ENCODE data around the gene CHRNE. TPM values are rescaled to one million over a fixed set of nuclear protein-coding genes. Genes with fewer than 3 reads are reported as not detected.
A peak's percentile ranks its signal among the peaks of the same experiment; 100 is the strongest.

Gene CHRNE
- total and polyA plus RNA-seq, 2 of the 13 experiments (the other 11 are each of a cell fraction or from before 2014, with no cell fraction given): 0.53 to 0.59 TPM

DNA sequence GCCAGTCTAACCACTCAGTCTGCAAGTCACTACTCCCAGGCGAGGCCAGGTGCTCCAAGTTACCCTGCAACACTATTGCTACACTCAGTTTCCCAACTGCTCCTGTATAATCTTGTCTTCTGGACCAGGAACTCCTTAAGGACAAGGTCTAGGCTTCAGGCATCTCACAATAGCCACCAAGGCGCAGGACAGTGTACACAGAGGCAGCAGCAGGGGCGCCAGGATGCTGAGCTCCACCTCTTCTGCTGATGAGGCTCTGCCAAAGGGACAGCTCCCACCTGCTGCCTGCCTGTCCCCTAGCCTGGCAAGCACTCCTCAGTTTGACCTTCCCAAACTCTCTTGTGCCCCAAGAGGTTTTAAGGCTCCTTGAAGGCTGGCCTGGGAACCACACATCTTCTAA, 33.5 kb upstream of the CHRNE start:
- H3K36me3 ChIP-seq (replicated peaks in 1 of 2; ENCODE audit: control insufficient read depth in 1 of 2, insufficient read depth in 2 of 2, low read length in 2 of 2): peaks cover 0 to 13% of the 10 kb centered on the region in 2 experiments; a peak in 3 of 5 replicates
- H3K27ac ChIP-seq (ENCODE audit: extremely low read length, insufficient read depth, low read length): no peak overlapping the region
- WGBS (ENCODE audit: low lambda C conversion rate): 96% methylated on average over 3 of the region's 3 CpGs
- peaks cover 26% of the 10 kb centered on the region for H3K79me2 ChIP-seq (ENCODE audit: insufficient read depth, low read length)
- TF ChIP-seq RBFOX2 (IDR thresholded peaks at IDR 0.05; ENCODE audit: low read depth, low read length): 0 out of 2 replicates have a peak, but pooled peaks have one; percentile 20
- TF ChIP-seq ZNF713 (CRISPR knock-in tag; IDR thresholded peaks at IDR 0.05): no peak
- H3K9ac ChIP-seq (ENCODE audit: insufficient read depth, low read depth, low read length): no peak overlapping the region
- H3K4me2 ChIP-seq (ENCODE audit: low read depth, low read length): no peak overlapping the region
- intact Hi-C loops (cut with micrococcal nuclease; ENCODE audit: unreplicated experiment): no loop called here
- ChIA-PET POLR2A (interaction anchor here (0.8 to 1.9 kb wide), 4 partner anchors 16 to 32 kb away, joined by 3 to 7 read pairs (median 6); partner anchors contain the start of gene SPAG7), CTCF (ENCODE audit: low intra/inter-chr PET ratio, low total read pairs) (no interaction called here)
- H2AFZ ChIP-seq (ENCODE audit: low read length): no peak overlapping the region
- ATAC-seq (no peak), DNase-seq (ENCODE audit: low spot score) (no peak), FAIRE-seq (no peak)
- no peaks in the 10 kb centered on the region for H4K20me1 ChIP-seq (ENCODE audit: insufficient read depth, low read length)
- H3K9me3 ChIP-seq (ENCODE audit: low read length): no peaks in the 10 kb centered on the region
- in situ Hi-C loops (cut with HindIII; ENCODE audit: extremely low pct_ligation_motif_present, low pct_unique_long_range_greater_than_20kb): no loop called here
- peaks cover 27% of the 10 kb centered on the region for H3K4me1 ChIP-seq (ENCODE audit: insufficient read depth, low read length)
- H3K4me3 ChIP-seq (replicated peaks in 1 of 3; ENCODE audit: insufficient read depth in 1 of 3, low read depth in 2 of 3, low read length in 3 of 3): no peak overlapping the region
- no peaks in the 10 kb centered on the region; a peak in 1 of 5 replicates for H3K27me3 ChIP-seq (ENCODE audit: control insufficient read depth in 1 of 2, insufficient read depth in 2 of 2, low read length in 2 of 2)
- no TSS peak for BruUV-seq (replicated peaks)

DNA sequence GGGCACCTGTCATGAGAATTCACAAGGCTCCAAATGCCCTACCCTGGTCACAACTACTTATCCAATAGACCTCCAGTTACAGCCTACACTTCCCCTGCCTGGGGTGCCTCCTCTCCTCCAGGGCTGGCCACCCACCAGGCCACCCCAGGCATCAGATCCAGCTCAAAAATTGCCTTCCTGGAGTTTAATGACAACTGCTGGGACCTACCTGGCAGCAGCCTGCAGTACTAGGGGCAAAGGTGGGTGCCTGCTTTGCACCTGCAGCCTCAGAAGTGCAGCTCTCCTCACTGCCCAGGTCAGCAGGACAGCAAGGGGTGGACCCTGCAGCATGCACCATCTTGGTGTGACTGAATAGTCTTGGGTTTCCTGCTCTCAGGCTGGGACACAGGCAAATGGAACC, 32.8 kb upstream of the CHRNE start:
- Histone ChIP-seq H3K4me1 (ENCODE audit: insufficient read depth, low read length) (peaks cover 22% of the 10 kb centered on the region), H4K20me1 (ENCODE audit: insufficient read depth, low read length) (no peaks in the 10 kb centered on the region), H3K27me3 (ENCODE audit: control insufficient read depth in 1 of 2, insufficient read depth in 2 of 2, low read length in 2 of 2) (no peaks in the 10 kb centered on the region; a peak in 1 of 5 replicates), H3K36me3 (replicated peaks in 1 of 2; ENCODE audit: control insufficient read depth in 1 of 2, insufficient read depth in 2 of 2, low read length in 2 of 2) (peaks cover 0 to 13% of the 10 kb centered on the region in 2 experiments; a peak in 3 of 5 replicates), H2AFZ (ENCODE audit: low read length) (no peak overlapping the region), H3K27ac (ENCODE audit: extremely low read length, insufficient read depth, low read length) (no peak overlapping the region), H3K9me3 (ENCODE audit: low read length) (no peaks in the 10 kb centered on the region), H3K9ac (ENCODE audit: insufficient read depth, low read depth, low read length) (no peak overlapping the region), H3K4me3 (replicated peaks in 1 of 3; ENCODE audit: insufficient read depth in 1 of 3, low read depth in 2 of 3, low read length in 3 of 3) (no peak overlapping the region), H3K79me2 (ENCODE audit: insufficient read depth, low read length) (peaks cover 18% of the 10 kb centered on the region), H3K4me2 (ENCODE audit: low read depth, low read length) (no peak overlapping the region)
- POLR2A ChIA-PET: interaction anchor here (1.6 to 1.9 kb wide), 3 partner anchors 27 to 33 kb away, joined by 5 to 7 read pairs (median 6); partner anchors contain the start of gene SPAG7
- DNase-seq (ENCODE audit: low spot score) (no peak), ATAC-seq (no peak), FAIRE-seq (no peak)
- TF ChIP-seq CAMTA2 (CRISPR knock-in tag; IDR thresholded peaks at IDR 0.05; ENCODE audit: borderline replicate concordance) (no peak), SMAD9 (CRISPR knock-in tag; IDR thresholded peaks at IDR 0.05) (no peak), POLR2G (IDR thresholded peaks at IDR 0.05; ENCODE audit: low read depth, low read length) (peak; percentile 47; the same call in 1 of the 2 replicates), SRSF4 (IDR thresholded peaks at IDR 0.05; ENCODE audit: low read depth, low read length, poor library complexity, severe bottlenecking) (no peak), AGO2 (optimal IDR thresholded peaks at IDR 0.05; ENCODE audit: low read depth, low read length) (peak; percentile 55), ZNF616 (CRISPR knock-in tag; IDR thresholded peaks at IDR 0.05; ENCODE audit: low read depth) (no peak), ZSCAN22 (CRISPR knock-in tag; IDR thresholded peaks at IDR 0.05) (no peak)
- TF ChIP-seq, protein P1, sequence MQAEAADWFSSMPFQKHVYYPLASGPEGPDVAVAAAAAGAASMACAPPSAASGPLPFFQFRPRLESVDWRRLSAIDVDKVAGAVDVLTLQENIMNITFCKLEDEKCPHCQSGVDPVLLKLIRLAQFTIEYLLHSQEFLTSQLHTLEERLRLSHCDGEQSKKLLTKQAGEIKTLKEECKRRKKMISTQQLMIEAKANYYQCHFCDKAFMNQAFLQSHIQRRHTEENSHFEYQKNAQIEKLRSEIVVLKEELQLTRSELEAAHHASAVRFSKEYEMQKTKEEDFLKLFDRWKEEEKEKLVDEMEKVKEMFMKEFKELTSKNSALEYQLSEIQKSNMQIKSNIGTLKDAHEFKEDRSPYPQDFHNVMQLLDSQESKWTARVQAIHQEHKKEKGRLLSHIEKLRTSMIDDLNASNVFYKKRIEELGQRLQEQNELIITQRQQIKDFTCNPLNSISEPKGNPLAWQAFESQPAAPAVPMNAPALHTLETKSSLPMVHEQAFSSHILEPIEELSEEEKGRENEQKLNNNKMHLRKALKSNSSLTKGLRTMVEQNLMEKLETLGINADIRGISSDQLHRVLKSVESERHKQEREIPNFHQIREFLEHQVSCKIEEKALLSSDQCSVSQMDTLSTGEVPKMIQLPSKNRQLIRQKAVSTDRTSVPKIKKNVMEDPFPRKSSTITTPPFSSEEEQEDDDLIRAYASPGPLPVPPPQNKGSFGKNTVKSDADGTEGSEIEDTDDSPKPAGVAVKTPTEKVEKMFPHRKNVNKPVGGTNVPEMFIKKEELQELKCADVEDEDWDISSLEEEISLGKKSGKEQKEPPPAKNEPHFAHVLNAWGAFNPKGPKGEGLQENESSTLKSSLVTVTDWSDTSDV (CRISPR knock-in tag; IDR thresholded peaks at IDR 0.05): no peak
- CTCF ChIA-PET (ENCODE audit: low intra/inter-chr PET ratio, low total read pairs): interaction anchor here (2.0 kb wide), 1 partner anchor 27 kb away, joined by 10 read pairs; no protein-coding TSS in a partner anchor
- in situ Hi-C loops (cut with HindIII; ENCODE audit: extremely low pct_ligation_motif_present, low pct_unique_long_range_greater_than_20kb): no loop called here
- BruUV-seq (replicated peaks): no TSS peak
- intact Hi-C loops (cut with micrococcal nuclease; ENCODE audit: unreplicated experiment): no loop called here
